ENCODE data around the gene ZNF580. TPM values are rescaled to one million over a fixed set of nuclear protein-coding genes. Genes with fewer than 3 reads are reported as not detected.

Gene ZNF580
- total RNA-seq, 1 donor from 2014 or later, result 2.8 TPM

GRCh38 chr19:55673889-55674288 is 33.1 kb downstream of the ZNF580 start:
- Histone ChIP-seq H3K27ac (peak overlapping the region; percentile 20), H3F3A (ENCODE audit: low read depth) (peaks cover 46% of the 10 kb centered on the region), H3K9me3 (ENCODE audit: low read depth) (no peaks in the 10 kb centered on the region), H3K4me3 (no peak overlapping the region), H3K9ac (no peak overlapping the region), H2AFZ (replicated peaks) (no peak overlapping the region), H3K4me2 (peak overlapping the region; percentile 87), H4K20me1 (ENCODE audit: low read depth) (peaks cover 75% of the 10 kb centered on the region), H3K79me2 (ENCODE audit: low read depth) (peaks cover 83% of the 10 kb centered on the region), H3K27me3 (no peaks in the 10 kb centered on the region), H3K4me1 (peaks cover 19% of the 10 kb centered on the region), H3K36me3 (no peaks in the 10 kb centered on the region)
- H3K9me3 Mint-ChIP-seq, result no peaks in the 10 kb centered on the region
- peaks cover 36% of the 10 kb centered on the region for H3K4me1 Mint-ChIP-seq
- peaks cover 14% of the 10 kb centered on the region for H3K27me3 Mint-ChIP-seq (ENCODE audit: insufficient read depth, low read depth)
- DNase-seq (ENCODE audit: low spot score), result no peak
- peaks cover 18% of the 10 kb centered on the region for H3K36me3 Mint-ChIP-seq
- H3K27ac Mint-ChIP-seq, result peak overlapping the region; percentile 29
- H3K4me3 Mint-ChIP-seq, result peak overlapping the region; percentile 81
- no peak for TF ChIP-seq EZH2phosphoT487 (IDR thresholded peaks at IDR 0.05)
- no peak for TF ChIP-seq CTCF (IDR thresholded peaks at IDR 0.05)
- TF ChIP-seq EZH2 (IDR thresholded peaks at IDR 0.05), result no peak

- peak overlapping the region; percentile 70 for H3K4me3 ChIP-seq
- Mint-ChIP-seq H3K36me3 (peaks cover 18% of the 10 kb centered on the region), H3K4me3 (peak overlapping the region; percentile 85), H3K27ac (peak overlapping the region; percentile 85), H3K4me1 (peaks cover 36% of the 10 kb centered on the region), H3K9me3 (no peaks in the 10 kb centered on the region), H3K27me3 (ENCODE audit: insufficient read depth, low read depth) (peaks cover 12% of the 10 kb centered on the region)
- H3K9me3 ChIP-seq (ENCODE audit: low read depth), result no peaks in the 10 kb centered on the region
- peak overlapping the region; percentile 56 for H3K27ac ChIP-seq
- no peak overlapping the region for H2AFZ ChIP-seq (replicated peaks)
- H4K20me1 ChIP-seq (ENCODE audit: low read depth), result peaks cover 70% of the 10 kb centered on the region
- peak overlapping the region; percentile 87 for H3K4me2 ChIP-seq
- peaks cover 46% of the 10 kb centered on the region for H3F3A ChIP-seq (ENCODE audit: low read depth)
- H3K79me2 ChIP-seq (ENCODE audit: low read depth), result peaks cover 87% of the 10 kb centered on the region
- H3K36me3 ChIP-seq, result no peaks in the 10 kb centered on the region
- DNase-seq (ENCODE audit: low spot score), result peak; percentile 31
- peaks cover 19% of the 10 kb centered on the region for H3K4me1 ChIP-seq
- no peak for TF ChIP-seq EZH2phosphoT487 (IDR thresholded peaks at IDR 0.05)
- no peak for TF ChIP-seq CTCF (IDR thresholded peaks at IDR 0.05)
- TF ChIP-seq EZH2 (IDR thresholded peaks at IDR 0.05), result no peak
- no peaks in the 10 kb centered on the region for H3K27me3 ChIP-seq
- no peak overlapping the region for H3K9ac ChIP-seq
These were observed 33.6 kb downstream of the ZNF580 start for GRCh38 chr19:55674459-55674840.

GRCh38 chr19:55674841-55675660 is 34.2 kb downstream of the ZNF580 start, which contains the start of gene EPN1:
TSS of gene EPN1 (plus strand) at chr19:55675226. CDS start at chr19:55678628, 3,402 bp downstream.
- Mint-ChIP-seq H3K4me1 (peaks cover 36% of the 10 kb centered on the region), H3K27me3 (ENCODE audit: insufficient read depth, low read depth) (peaks cover 12% of the 10 kb centered on the region), H3K9me3 (no peaks in the 10 kb centered on the region), H3K36me3 (peaks cover 21% of the 10 kb centered on the region), H3K27ac (peak within 1 kb of the TSS; percentile 85), H3K4me3 (peak within 1 kb of the TSS; percentile 98)
- TF ChIP-seq CTCF (IDR thresholded peaks at IDR 0.05), result no peak
- H3K79me2 ChIP-seq (ENCODE audit: low read depth), result peaks cover 84% of the 10 kb centered on the region
- H3K9me3 ChIP-seq (ENCODE audit: low read depth), result no peaks in the 10 kb centered on the region
- peak within 1 kb of the TSS; percentile 84 for H3K9ac ChIP-seq
- peak within 1 kb of the TSS; percentile 56 for H3K27ac ChIP-seq
- H4K20me1 ChIP-seq (ENCODE audit: low read depth), result peaks cover 65% of the 10 kb centered on the region
- H3F3A ChIP-seq (ENCODE audit: low read depth), result peaks cover 41% of the 10 kb centered on the region
- no peaks in the 10 kb centered on the region for H3K27me3 ChIP-seq
- H3K36me3 ChIP-seq, result no peaks in the 10 kb centered on the region
- peak within 1 kb of the TSS; percentile 23 for H2AFZ ChIP-seq (replicated peaks)
- H3K4me2 ChIP-seq, result peak within 1 kb of the TSS; percentile 87
- peak within 1 kb of the TSS; percentile 70 for H3K4me3 ChIP-seq
- H3K4me1 ChIP-seq, result peaks cover 19% of the 10 kb centered on the region
- DNase-seq (ENCODE audit: low spot score), result peak; percentile 100

All from neural progenitor cell (in vitro differentiated cells).